Ureter (tissue), 1 donor: ENCODE data around the gene PDHX. TPM values are rescaled to one million over a fixed set of nuclear protein-coding genes. Genes with fewer than 3 reads are reported as not detected.
"Not testable (repeated sequence)": the region's sequence is repeated elsewhere in the genome, so short reads cannot be mapped to it uniquely, and the experiment has no call there.

Experiments
- DNase-seq: peaks from one replicate; pipeline ENCODE4 v3.0.0-alpha.2; 2020; ENCODE audit warnings: low spot score
- total RNA-seq: library from RNA; stranded (reverse); gene quantifications from one replicate; pipeline ENCODE4 v1.2.4, GENCODE V29; 2023
- donor health status: DM: yes; HTN: yes; CAD: no.

Gene PDHX
- total RNA-seq, 1 donor from 2014 or later: 39.4 TPM

DNA sequence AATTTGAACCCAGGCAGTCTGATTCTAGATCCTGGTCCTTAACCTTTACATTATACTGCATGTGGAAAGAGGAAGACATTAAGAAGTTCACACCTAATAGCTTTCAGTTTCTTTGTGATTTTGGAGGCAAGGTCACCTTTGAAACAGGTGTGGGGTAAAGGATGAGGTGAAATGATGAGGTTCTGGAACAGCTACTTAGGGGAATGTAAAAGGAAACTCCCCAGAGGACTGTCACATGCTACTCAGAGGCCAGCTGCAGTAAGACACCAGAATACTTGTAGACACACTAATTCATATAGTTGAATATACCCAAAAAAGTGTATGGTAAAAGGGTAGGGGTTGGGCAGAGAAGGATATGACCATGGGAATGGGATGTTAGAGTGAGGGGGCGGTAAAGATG lies 5.6 kb upstream of the PDHX start:
- no peak for DNase-seq

- DNase-seq: no peak
These were observed 4.7 kb upstream of the PDHX start for GRCh38 chr11:34911676-34912075.

DNA sequence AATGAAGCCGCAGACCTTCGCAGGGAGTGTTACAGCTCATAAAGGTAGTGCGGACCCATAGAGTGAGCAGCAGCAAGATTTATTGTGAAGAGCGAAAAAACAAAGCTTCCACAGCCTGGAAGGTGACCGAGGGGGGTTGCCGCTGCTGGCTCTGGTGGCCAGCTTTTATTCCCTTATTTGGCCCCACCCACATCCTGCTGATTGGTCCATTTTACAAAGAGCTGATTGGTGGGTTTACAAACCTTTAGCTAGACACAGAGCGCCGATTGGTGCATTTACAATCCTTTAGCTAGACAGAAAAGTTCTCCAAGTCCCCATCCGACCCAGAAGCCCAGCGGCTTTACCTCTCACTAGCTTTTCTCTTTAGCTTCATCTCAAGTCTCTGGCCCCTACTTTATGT lies 2.9 kb upstream of the PDHX start:
- DNase-seq: not testable (repeated sequence)

DNA sequence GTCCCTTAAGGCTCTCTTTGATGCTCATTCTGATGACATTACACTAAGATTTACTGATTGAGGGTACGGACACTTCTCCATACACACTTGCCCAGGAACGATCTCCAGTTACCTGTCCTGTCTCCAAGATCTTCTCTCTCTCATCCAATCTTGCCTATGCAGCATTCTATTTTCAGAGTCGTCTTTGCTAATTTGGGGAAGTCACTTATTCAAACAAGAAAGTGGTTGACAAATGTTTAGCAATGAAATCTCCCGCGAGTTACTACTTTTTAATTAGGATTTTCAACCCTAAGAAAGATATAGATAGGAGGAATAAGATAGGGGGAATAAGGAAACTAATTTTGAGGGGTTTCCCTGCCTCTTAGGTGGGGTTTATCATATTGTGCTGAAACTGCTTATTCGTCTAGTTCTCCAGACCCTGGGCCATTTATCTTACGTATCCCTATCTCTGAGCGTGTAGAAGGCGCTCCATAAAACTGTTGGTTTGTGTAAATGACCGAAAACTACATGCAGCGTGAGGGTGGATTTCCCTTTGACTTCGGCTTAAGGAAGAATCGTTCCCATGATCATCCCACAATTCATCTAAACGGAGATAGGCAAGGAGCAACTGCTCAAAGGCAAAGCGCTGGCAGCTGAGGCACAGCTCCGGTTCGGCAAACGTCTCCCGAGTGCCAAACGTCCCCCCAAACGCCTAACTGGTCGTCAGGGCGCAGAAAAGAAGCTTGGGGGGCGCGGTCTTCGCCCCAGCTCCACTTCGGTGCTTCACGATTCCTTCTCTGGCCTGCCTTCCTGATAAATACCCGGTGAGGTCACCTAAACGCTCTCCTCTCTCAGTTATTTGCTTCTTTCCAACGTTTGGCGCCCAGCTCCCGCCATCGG lies 1.0 kb upstream of the PDHX start:
- DNase-seq: no peak

- DNase-seq: no peak
These were observed 689 bp downstream of the PDHX start for GRCh38 chr11:34916843-34917770.

DNA sequence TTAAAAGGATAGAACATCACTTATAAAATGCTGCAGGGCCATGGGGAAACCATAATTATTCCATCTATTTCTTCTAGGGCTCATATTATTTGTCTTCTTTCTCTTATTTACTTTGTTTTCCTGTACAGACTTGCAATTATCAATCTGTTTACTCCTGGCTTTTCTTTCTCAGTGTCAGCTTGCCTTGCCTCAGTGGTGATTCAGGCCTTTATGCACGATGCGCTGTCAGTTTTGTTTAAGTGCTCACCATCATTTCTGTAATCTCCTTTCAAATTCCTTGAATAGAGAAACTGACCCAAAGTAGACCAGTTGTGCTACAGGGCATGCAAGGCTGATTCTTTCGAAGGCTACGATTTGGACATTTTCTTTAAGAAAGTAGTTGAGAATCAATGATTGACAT lies 4.7 kb downstream of the PDHX start:
- DNase-seq: no peak

- no peak for DNase-seq
These were observed 8.3 kb downstream of the PDHX start for GRCh38 chr11:34924714-34925113.

DNA sequence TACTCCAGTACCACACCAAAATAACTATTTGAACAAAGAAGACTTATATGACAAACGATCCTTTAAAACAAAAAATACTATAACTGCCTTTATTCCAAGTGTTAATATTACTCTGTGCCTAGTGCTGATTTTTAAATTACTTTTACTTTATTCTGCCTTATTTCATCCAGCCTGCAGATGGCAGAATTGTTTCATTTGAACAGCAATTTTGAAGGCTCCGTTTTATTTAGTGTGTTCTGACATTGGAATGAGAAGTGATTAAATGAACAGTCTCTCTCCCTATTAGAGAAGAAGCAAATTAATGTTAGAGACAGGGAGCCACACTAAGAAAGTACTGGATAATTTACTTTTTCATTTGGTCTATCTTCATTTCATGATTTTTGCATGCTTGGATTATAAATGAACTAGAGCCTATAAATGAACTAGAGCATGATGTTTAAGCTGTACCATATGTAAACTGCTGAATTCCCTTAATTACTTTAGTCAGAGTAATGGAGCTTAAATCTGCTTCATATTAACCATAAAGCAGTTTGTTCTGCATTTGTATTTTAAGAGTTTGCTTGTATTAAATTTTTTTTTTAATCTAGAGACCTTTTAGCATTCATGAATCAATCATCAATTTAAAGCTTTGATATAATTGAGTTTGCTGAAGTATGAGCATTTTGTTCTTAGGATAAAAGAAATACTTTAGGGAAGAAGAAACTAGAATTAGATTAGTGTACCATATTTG lies 9.8 kb downstream of the PDHX start:
- no peak for DNase-seq

GRCh38 chr11:34926831-34927132 lies 10.4 kb downstream of the PDHX start:
- DNase-seq: no peak

DNA sequence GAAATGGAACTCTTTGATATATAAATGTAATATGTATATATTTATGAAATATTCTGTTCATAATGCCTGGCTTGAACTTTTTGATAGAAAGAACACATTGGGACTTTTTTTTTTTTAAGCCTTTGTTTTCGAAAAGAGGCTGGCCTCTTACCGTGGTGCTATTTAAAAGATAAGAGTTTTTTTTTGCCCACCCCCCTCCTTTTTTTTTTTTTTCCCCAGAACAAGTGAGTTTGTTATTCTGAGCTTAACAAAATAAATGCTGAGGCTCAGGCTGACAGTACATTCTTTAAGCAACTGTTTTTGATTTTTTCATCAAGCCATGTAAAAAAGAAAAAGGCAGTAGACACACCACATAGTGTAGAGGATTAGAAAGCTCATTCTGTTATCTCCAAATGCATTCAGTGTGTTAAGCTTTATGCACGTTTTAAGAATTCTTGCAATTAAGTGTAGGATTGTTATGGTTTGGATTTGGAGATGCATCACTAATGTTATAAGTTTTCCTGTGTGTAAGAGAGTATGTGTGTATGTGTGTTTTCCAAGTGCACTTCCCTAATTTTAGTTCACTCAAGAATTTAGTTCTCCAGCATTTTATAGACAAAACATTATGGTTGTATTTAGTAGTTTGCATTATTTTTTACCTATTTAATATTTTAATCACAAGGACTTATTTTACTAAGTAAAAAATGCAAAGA lies 12.0 kb downstream of the PDHX start:
- DNase-seq: no peak

DNA sequence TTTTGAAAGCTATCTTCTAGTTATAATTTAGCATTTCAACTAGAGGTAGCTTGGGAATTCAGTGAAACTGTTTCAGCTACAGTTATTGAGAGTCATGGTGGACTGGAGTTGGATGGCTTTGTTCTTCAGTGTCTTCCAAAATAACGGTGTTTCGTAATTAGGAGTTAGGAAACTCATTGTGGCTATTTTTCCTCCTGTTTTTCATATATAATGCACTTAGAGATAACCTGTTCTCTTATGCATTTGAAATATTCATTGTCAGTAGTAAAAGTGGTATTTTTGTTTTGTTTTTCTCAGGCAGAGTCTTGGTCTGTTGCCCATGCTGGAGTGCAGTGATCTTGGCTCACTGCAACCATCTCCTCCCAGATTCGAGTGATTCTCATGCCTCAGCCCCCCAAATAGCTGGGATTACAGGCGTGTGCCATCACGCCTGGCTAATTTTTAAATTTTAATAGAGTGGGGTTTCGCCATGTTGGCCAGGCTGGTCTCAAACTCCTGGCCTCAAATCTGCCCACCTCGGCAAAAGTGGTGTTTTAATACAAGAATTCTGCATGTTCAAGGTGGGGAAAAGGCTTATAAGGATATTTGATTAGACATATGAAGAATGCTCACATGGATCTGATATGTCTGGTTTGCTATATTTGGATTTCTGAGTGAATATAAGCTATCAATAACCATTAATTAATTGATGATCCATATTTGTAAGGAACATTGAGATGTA lies 12.7 kb downstream of the PDHX start:
- no peak for DNase-seq

- no peak for DNase-seq
These were observed 13.7 kb downstream of the PDHX start for GRCh38 chr11:34929794-34930763.

- DNase-seq: no peak
These were observed 20.7 kb downstream of the PDHX start for GRCh38 chr11:34936945-34937629.

DNA sequence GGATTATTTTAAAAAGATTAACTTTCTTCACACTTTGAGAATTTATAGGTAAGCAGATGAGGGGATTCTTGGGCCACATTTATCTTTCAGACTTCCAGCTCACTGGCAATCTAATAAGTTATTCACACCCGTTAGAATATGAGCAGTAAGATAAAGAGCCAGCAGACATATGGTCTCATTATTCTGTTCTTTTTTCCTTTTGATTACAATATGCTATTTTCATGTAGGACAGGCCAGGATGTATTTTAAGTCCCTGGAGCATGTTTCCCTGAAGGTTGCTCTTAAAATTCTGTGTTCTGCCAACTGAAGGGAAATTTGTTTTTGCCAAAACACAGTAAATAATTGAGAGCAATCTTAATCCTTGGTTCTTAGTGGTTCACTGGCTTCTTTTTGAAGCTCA lies 22.2 kb downstream of the PDHX start:
- no peak for DNase-seq

DNA sequence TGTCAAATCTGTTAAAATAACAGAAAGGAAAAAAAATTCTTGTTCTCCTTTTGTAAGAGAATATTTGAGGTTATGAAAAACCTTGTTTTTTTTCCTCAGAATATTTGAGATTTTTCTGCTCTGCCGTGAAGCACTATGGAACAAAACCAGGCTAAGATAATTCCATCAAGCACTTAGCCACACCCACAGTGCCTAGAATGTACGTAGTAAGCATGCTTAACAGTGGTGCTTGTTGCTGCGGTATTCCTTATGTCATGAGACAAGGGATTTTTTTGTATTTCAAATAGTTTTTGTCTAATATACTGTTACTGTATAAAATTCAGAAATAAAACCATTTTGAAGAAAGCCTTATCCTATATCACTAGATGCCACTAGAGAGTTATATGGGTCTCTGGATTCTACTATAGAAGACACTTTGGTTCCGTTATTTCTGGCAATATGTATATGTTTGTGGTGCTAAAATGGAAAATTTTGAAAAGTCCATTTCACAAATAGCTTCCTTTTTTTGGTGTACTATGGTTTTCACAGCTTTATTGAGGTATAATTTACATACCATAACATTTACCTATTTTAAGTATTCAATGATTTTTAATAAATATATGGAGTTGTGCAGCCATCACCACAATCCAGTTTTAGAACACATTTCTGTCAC lies 23.7 kb downstream of the PDHX start:
- no peak for DNase-seq

DNA sequence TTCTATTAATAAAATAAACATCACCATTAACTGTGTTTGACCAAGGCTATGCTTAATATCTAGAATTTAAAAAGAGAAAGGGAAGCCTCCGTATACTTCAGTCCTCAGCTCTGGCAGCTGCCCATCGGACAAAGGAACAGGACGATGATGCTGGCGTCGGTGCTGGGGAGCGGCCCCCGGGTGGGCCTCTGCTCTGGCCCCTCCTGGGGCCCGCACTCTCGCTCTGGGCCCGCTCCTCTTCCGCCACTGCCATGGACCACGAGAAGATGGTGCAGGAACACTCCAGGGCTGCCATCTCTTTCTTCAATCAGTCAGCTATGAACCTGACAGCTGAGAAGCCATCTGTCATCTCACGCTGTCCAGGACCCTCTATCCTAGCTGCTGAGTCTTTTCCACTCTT lies 25.3 kb downstream of the PDHX start:
- DNase-seq: no peak

GRCh38 chr11:34944692-34945091 lies 28.3 kb downstream of the PDHX start:
- DNase-seq: no peak

- DNase-seq: no peak
These were observed 32.3 kb downstream of the PDHX start for GRCh38 chr11:34948696-34949095.

DNA sequence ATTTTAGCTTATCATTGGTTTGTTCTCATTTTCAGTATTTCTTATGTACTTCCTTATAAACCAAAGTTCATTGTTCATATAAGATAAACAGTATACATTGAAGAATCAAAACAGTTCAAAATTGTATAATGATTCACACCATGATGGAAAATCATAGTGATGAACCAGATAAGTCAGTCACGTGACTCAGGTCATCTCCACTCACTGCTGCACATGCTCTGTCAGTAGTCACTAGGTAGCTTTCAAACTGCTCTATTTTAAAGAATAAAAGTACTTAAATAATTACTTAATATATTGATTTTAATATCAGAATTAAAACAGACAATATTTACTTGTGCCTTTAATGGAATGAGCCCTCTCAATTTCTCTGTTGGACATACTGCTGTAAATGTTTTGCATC lies 37.5 kb downstream of the PDHX start:
- no peak for DNase-seq
